Activated naive CD4-positive, alpha-beta T cell treated with anti-CD3 and anti-CD28 coated beads, Interleukin-2, amount 50 U/mL, for 72 hours (primary cell): ENCODE measurements around the gene IGF2. TPM values are rescaled to one million over a fixed set of nuclear protein-coding genes. Genes with fewer than 3 reads are reported as not detected.
A peak's percentile ranks its signal among the peaks of the same experiment; 100 is the strongest.

ENCODE experiments used
- ATAC-seq, 2 donors: fragments of 150-1000 bp; cut with Tn5 transposase; 2 replicates each; pipeline ENCODE4 v1.10.0; 2021; ENCODE audit warnings: mild to moderate bottlenecking in 2 of 2, moderate library complexity in 2 of 2
- DNase-seq, 2 donors: peaks; one replicate each; pipeline ENCODE4 v3.0.0; 2021 to 2022; ENCODE audit warnings: low spot score in 2 of 2
- H3K27ac Mint-ChIP-seq, 2 donors: one replicate each; pipeline ENCODE4 v1.8.0; 2022; ENCODE audit warnings: mild to moderate bottlenecking in 2 of 2, mixed read lengths in 2 of 2
- H3K36me3 Mint-ChIP-seq, 2 donors: one replicate each; pipeline ENCODE4 v1.8.0; 2022; ENCODE audit warnings: mixed read lengths in 2 of 2
- H3K9me3 Mint-ChIP-seq, 2 donors: one replicate each; pipeline ENCODE4 v1.8.0; 2022; ENCODE audit warnings: mixed read lengths in 2 of 2
- total RNA-seq, 2 donors: library from RNA; stranded (reverse); gene quantifications; one replicate each; pipeline ENCODE4 v1.2.3, GENCODE V29; 2022

Gene IGF2
- total RNA-seq, 2 donors from 2014 or later, result 0.31 to 2.0 TPM

DNA sequence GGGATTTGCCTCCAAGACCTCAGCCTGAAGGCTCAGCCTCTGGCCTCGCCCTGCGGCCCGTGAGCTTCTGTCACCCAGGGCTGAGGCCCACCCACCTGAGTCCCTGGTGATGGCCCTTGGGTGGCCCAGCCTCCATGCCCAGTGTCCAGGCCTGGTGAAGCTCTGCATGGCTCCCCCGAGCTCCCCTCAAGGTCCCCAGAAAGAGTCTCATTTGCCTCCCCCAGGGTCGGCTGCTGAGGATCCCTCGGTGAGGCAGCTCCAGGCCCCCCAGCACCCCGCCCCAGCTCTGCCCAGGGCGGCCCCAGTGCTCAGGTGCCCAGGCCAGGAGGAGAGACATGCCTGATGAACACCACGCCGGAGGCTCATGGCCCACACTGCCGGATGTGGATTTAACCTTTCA is 34.6 kb upstream of the IGF2 start:
- ATAC-seq, result no peak
- Mint-ChIP-seq H3K9me3 (no peaks in the 10 kb centered on the region), H3K36me3 (no peaks in the 10 kb centered on the region), H3K27ac (no peak overlapping the region)
- DNase-seq, result no peak

- no peak for DNase-seq
- no peak overlapping the region for H3K27ac Mint-ChIP-seq
- no peaks in the 10 kb centered on the region for H3K36me3 Mint-ChIP-seq
- ATAC-seq, result no peak
- no peaks in the 10 kb centered on the region for H3K9me3 Mint-ChIP-seq
Measured at GRCh38 chr11:2173150-2173693, 34.0 kb upstream of the IGF2 start.

GRCh38 chr11:2172676-2173075 is 33.5 kb upstream of the IGF2 start:
- DNase-seq, result no peak
- H3K9me3 Mint-ChIP-seq, result no peaks in the 10 kb centered on the region
- H3K36me3 Mint-ChIP-seq, result no peaks in the 10 kb centered on the region
- no peak overlapping the region for H3K27ac Mint-ChIP-seq
- no peak for ATAC-seq

- no peak for ATAC-seq
Measured at GRCh38 chr11:2171591-2172003, 32.4 kb upstream of the IGF2 start, which contains the start of gene TH. Gene TH (minus strand): TSS chr11:2171815. CDS start chr11:2171786, 29 bp downstream.

GRCh38 chr11:2169626-2170570 is 30.7 kb upstream of the IGF2 start:
- ATAC-seq (no peak), DNase-seq (no peak)
- Mint-ChIP-seq H3K9me3 (no peaks in the 10 kb centered on the region), H3K27ac (no peak overlapping the region), H3K36me3 (no peaks in the 10 kb centered on the region)

More at GRCh38 chr11:2171591-2172003, 32.4 kb upstream of the IGF2 start, which contains the start of gene TH:
- Mint-ChIP-seq H3K27ac (no peak within 1 kb of the TSS), H3K9me3 (no peaks in the 10 kb centered on the region), H3K36me3 (no peaks in the 10 kb centered on the region)
- DNase-seq, result no peak

DNA sequence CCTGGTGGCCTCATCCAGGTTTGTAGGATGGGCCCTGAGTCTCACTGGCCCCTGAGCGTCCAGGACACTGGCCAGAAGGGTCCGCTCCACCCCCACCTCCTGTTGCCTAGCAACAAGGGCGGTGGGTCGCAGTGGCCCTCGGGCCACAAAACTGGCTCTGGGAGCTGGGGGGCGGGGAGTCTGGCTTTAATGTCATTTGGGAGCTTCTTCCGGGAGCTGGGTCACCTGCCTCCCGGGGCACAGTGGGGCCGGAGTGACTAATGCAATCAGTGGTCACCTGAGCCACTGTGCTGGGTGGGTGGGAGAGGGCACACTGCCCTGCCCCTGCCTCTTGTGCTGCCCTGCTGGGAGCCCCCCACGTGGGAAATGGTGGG is 29.8 kb upstream of the IGF2 start:
- Mint-ChIP-seq H3K36me3 (no peaks in the 10 kb centered on the region), H3K9me3 (no peaks in the 10 kb centered on the region), H3K27ac (no peak overlapping the region)
- DNase-seq (no peak), ATAC-seq (no peak)

DNA sequence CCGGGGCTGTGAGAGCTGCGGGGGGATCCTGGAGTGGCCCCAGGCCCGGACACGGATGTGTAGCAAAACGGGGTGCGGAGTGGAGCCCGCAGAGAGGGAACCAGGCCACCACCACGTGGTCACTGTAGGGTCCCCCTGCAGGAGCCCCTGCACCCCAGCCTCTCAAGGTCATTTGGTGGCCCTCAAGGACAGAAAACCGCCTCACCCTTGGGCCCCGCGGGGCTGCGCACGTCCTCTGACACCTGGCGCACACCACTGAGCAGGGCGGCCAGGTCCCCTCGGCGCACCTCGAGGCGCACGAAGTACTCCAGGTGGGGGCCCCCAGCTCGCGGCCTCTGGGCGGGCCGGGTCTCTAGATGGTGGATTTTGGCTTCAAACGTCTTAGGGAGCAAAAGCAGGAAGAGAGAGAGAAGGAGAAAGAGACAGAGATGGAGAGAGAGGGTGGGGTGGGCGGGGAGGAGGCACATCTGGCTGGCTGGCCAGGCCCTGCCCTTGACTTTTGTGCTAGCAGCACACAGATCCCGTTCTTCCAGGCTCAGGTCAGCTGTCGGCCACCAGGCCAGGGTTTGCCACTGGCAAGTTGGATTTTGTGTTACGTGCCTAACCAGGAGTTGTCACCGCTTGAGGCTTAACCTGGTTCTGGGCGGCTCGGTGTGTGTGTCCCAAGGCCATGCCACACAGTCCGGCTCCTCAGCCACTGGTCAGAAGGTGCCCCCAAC is 29.3 kb upstream of the IGF2 start:
- DNase-seq, result no peak
- no peaks in the 10 kb centered on the region for H3K36me3 Mint-ChIP-seq
- no peak for ATAC-seq
- H3K9me3 Mint-ChIP-seq, result no peaks in the 10 kb centered on the region
- no peak overlapping the region for H3K27ac Mint-ChIP-seq

DNA sequence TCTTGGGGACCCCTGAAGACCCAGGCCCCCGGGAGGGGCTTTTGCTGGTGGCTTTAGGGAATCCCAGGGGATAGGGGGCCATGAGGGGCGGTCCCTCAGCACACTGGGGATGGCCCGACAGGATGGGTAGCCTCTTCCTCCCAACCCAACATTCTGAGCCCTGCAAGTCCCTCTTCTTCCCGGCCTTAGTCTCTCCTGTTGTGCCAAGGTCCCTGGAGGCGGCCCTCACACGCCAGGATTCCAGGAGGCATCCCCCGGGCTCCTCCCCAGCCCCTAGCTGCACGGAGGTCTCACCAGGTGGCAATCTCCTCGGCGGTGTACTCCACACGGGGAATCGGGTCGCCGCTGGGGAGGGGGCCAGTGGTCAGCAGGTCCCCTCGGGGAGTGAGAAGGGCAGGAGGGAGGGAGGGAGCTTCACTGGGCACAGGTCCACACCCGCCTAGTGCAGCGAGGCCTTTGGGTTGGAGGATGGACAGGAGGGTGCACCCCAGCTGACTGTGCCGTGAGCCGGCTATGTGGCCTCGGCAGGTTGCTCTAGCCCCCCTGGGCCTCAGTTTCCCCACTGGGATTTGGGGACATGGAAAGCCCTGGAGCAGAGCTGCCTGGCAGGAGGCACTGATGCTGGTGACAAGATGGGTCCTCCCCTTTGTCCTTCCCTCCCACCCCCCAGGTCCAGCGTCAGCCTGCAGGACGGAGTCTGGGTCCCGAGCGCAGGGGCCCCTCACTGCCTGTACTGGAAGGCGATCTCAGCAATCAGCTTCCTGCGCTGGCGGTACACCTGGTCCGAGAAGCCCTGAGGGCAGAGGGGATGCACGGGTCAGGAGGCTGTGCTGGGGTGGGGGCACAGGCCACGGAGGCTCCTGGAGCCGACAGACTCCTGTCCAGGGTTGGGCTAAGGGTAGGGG is 28.2 kb upstream of the IGF2 start:
- no peak overlapping the region for H3K27ac Mint-ChIP-seq
- DNase-seq, result no peak
- no peak for ATAC-seq
- H3K36me3 Mint-ChIP-seq, result no peaks in the 10 kb centered on the region
- no peaks in the 10 kb centered on the region for H3K9me3 Mint-ChIP-seq

DNA sequence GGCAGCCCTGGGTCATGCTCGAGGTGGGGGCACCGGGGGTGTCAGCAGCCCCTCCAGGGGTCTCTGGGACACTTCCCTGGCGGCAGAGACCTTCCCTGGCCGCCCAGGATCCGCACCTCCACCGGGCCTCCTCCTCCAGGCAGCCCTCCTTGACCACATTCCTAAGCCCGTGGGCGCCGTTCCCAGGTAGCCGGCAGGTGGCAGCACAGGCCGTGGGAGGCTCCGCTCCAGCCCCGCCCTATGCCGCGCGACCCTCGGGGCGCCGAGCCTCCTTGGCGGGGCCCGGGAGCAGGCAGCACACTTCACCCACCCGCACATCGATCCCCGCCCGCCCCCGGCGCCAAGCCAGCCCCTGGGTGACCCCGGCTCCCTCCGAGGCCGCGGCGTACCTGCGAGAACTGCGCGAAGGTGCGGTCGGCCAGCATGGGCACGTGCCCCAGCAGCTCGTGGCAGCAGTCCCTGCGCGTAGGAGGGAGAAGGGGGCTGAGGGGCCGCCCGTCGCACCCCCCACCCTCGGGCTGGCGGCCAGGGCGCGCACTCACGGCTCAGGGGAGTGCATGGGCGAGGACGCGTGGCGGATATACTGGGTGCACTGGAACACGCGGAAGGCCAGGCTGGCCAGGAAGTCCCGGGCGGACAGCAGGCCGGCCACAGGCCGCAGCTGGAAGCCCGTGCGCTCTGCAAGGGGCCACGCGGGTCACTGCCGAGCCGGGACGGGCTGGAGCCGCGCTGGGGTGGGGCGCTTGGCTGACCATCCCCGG is 27.1 kb upstream of the IGF2 start:
- Mint-ChIP-seq H3K9me3 (no peaks in the 10 kb centered on the region), H3K36me3 (no peaks in the 10 kb centered on the region), H3K27ac (no peak overlapping the region)
- peak; percentile 68 to 79 for ATAC-seq
- peak in 1 of 2 donors; percentile 49 for DNase-seq

DNA sequence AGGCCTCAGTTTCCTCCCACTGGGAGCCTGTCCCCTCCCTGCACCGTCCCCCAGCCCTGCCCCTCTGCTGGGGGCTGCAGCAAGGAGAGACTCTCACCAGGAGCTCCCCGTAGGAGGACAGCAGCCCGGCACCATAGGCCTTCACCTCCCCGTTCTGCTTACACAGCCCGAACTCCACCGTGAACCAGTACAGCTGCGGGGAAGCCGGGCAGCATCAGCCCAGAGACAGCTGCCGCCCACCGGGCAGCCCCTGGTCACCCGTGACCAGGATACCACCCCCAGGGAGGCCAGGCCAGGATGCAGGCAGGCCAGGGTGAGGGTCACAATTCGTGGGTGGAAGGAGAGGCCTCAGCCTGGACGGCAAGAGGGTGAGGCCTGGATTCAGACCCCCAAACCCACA is 26.4 kb upstream of the IGF2 start:
- no peak overlapping the region for H3K27ac Mint-ChIP-seq
- H3K36me3 Mint-ChIP-seq, result no peaks in the 10 kb centered on the region
- H3K9me3 Mint-ChIP-seq, result no peaks in the 10 kb centered on the region
- no peak for ATAC-seq
- DNase-seq, result no peak

DNA sequence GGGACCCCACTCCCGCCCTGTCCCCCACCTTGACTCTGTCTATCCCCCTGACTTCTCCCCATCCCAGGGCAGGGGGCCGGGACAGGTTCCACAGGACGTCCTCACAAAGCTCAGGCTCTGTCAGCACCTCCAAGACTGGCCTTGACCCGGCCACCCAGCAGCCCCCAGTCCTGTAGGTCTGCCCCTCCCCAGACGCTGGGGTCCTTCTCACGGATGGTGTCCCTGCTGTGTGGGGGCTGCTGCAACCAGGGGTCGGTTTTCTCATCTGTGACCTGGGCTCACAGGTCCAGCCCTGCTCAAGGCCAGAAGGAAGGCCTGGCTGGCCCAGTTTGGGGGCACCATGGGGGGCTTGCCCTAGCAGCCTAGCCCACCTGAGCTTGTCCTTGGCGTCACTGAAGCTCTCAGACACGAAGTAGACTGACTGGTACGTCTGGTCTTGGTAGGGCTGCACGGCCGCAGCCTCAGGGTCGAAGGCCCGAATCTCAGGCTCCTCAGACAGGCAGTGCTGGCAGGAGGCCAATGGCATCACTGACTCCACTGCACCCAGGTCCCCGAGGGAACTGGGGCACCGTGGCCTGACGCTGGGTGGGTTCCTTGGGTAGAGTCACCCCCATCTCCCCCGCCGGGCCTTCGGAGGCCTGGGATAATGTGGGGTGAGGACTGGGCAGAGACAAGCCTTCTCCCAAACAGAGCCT is 25.8 kb upstream of the IGF2 start:
- ATAC-seq (no peak), DNase-seq (no peak)
- Mint-ChIP-seq H3K27ac (no peak overlapping the region), H3K36me3 (no peaks in the 10 kb centered on the region), H3K9me3 (no peaks in the 10 kb centered on the region)

GRCh38 chr11:2164081-2164480 is 24.9 kb upstream of the IGF2 start:
- no peak for ATAC-seq
- H3K9me3 Mint-ChIP-seq, result no peaks in the 10 kb centered on the region
- no peak for DNase-seq
- H3K36me3 Mint-ChIP-seq, result no peaks in the 10 kb centered on the region
- no peak overlapping the region for H3K27ac Mint-ChIP-seq

GRCh38 chr11:2163428-2163978 is 24.3 kb upstream of the IGF2 start:
- H3K9me3 Mint-ChIP-seq, result no peaks in the 10 kb centered on the region
- no peaks in the 10 kb centered on the region for H3K36me3 Mint-ChIP-seq
- DNase-seq, result no peak
- H3K27ac Mint-ChIP-seq, result no peak overlapping the region
- ATAC-seq, result no peak

DNA sequence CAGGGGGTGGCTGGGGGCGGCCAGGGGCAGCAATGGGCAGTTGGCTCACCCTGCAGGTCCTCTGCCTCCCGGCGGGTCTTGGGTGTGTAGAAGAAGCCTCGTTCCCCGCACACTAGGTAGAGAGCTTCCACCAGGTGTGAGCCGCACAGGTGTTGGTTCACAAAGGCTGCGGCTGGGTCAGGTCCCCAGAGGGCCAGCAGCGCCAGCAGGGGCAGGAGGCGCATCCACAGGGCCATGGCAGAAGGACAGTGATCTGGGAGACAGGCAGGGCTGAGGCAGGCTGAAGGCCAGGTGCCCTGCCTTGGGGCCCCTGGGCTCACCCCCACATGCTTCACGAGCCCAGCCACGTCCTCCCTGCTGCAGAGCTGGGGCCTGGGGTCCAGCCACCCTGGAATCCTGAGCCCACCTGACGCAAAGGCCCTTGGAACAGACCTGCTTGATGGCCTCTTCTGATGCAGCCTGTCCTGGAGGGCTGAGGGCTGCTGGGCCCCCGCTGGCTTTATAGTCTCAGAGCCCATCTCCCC is 21.6 kb upstream of the IGF2 start, which contains the start of gene INS:
TSS of gene INS (minus strand) at position 474 of the 524 bp plus-strand sequence. CDS start at position 236, 238 bp downstream.
- Mint-ChIP-seq H3K9me3 (no peaks in the 10 kb centered on the region), H3K27ac (no peak within 1 kb of the TSS), H3K36me3 (no peaks in the 10 kb centered on the region)
- DNase-seq (no peak), ATAC-seq (no peak)
